Peyer's patch (tissue), 4 donors: ENCODE results near the gene THADA.

Experiments used
- POLR2A ChIP-seq, 2 donors: fragments of 450-650 bp; IDR thresholded peaks; one replicate each; pipeline ENCODE4 v1.5.1; 2017; ENCODE audit warnings: antibody characterized with exemption in 2 of 2, mild to moderate bottlenecking in 2 of 2, moderate library complexity in 2 of 2
- TF ChIP-seq, protein P1 (sequence below), 6 experiments: fragments of 450-650 bp in 4 of 6; fragments of 200-600 bp in 2 of 6; sonication (generic) in 1 of 6; IDR thresholded peaks; one replicate each; pipeline ENCODE4 v1.5.1; 2017 to 2019; ENCODE audit warnings: antibody characterized with exemption in 6 of 6, mild to moderate bottlenecking in 3 of 6, moderate library complexity in 1 of 6

DNA sequence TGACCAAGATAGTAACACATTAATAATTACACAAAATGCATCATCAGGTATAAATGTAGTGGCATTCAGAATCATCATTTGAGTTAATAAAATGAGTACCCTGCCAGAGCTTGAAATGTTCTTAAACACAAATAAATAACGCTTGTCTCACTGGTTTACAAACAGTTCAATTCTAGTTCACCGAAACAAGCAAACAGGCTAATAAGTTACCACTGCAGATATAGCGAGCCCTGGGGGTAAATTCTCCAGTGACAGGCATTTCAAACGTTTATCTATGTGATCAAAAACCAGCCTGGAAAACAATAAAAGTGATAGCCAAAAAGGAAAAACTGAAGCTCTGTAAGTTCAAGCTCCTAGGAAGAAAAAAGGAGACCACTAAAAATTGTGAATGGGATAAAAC is 152.6 kb downstream of the THADA start:
- TF ChIP-seq, protein P1, sequence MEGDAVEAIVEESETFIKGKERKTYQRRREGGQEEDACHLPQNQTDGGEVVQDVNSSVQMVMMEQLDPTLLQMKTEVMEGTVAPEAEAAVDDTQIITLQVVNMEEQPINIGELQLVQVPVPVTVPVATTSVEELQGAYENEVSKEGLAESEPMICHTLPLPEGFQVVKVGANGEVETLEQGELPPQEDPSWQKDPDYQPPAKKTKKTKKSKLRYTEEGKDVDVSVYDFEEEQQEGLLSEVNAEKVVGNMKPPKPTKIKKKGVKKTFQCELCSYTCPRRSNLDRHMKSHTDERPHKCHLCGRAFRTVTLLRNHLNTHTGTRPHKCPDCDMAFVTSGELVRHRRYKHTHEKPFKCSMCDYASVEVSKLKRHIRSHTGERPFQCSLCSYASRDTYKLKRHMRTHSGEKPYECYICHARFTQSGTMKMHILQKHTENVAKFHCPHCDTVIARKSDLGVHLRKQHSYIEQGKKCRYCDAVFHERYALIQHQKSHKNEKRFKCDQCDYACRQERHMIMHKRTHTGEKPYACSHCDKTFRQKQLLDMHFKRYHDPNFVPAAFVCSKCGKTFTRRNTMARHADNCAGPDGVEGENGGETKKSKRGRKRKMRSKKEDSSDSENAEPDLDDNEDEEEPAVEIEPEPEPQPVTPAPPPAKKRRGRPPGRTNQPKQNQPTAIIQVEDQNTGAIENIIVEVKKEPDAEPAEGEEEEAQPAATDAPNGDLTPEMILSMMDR (IDR thresholded peaks at IDR 0.05) = no peak
- no peak for TF ChIP-seq POLR2A (IDR thresholded peaks at IDR 0.05)
